MM.1S (cell line): ENCODE results near the gene ASXL1.

Source experiments
- DNase-seq: peaks from one replicate; pipeline ENCODE4 v3.0.0-alpha.2; 2015
- H2AFZ ChIP-seq: fragments of 300-600 bp; sonication (generic); 2 replicates; pipeline ENCODE4 v1.6.0; 2016; ENCODE audit warnings: antibody characterized with exemption, low read length
- H3F3A ChIP-seq: fragments of 300-600 bp; sonication (generic); 2 replicates; pipeline ENCODE4 v1.6.1; 2016; ENCODE audit warnings: mild to moderate bottlenecking, antibody characterized with exemption, low read length, moderate library complexity, mixed read lengths; ENCODE audit not compliant: insufficient read depth
- H3K27ac ChIP-seq: fragments of 300-600 bp; sonication (generic); 2 replicates; pipeline ENCODE4 v1.5.1; 2016; ENCODE audit warnings: mild to moderate bottlenecking, low read length
- H3K27me3 ChIP-seq: fragments of 300-600 bp; sonication (generic); replicated peaks from 2 replicates; pipeline ENCODE4 v1.6.0; 2016; ENCODE audit warnings: low read length; ENCODE audit not compliant: insufficient read depth
- H3K36me3 ChIP-seq: fragments of 300-600 bp; sonication (generic); replicated peaks from 2 replicates; pipeline ENCODE4 v1.6.1; 2016; ENCODE audit warnings: mild to moderate bottlenecking, low read length, mixed read lengths; ENCODE audit not compliant: insufficient read depth
- H3K4me1 ChIP-seq: fragments of 300-600 bp; sonication (generic); 2 replicates; pipeline ENCODE4 v1.6.1; 2016; ENCODE audit warnings: low read length, mixed read lengths
- H3K4me2 ChIP-seq: fragments of 300-600 bp; sonication (generic); 2 replicates; pipeline ENCODE4 v1.6.0; 2016; ENCODE audit warnings: low read depth, low read length
- H3K4me3 ChIP-seq: fragments of 300-600 bp; sonication (generic); 2 replicates; pipeline ENCODE4 v1.5.1; 2016; ENCODE audit warnings: low read length, mixed read lengths
- H3K79me2 ChIP-seq: fragments of 300-600 bp; sonication (generic); 2 replicates; pipeline ENCODE4 v1.6.1; 2016; ENCODE audit warnings: mixed run types, low read length, mixed read lengths
- H3K9ac ChIP-seq: fragments of 300-600 bp; sonication (generic); 2 replicates; pipeline ENCODE4 v1.6.1; 2016; ENCODE audit warnings: low read length, mixed read lengths
- H3K9me2 ChIP-seq: fragments of 300-600 bp; sonication (generic); replicated peaks from 2 replicates; pipeline ENCODE4 v1.6.1; 2016; ENCODE audit warnings: mild to moderate bottlenecking, low read length, mixed read lengths; ENCODE audit not compliant: insufficient read depth
- H3K9me3 ChIP-seq: fragments of 300-600 bp; sonication (generic); replicated peaks from 2 replicates; pipeline ENCODE4 v1.6.1; 2016; ENCODE audit warnings: mild to moderate bottlenecking, low read length, mixed read lengths; ENCODE audit not compliant: insufficient read depth
- H4K20me1 ChIP-seq: fragments of 300-600 bp; sonication (generic); 2 replicates; pipeline ENCODE4 v1.6.1; 2016; ENCODE audit warnings: mild to moderate bottlenecking, low read length, moderate library complexity, mixed read lengths; ENCODE audit not compliant: insufficient read depth
- CTCF ChIP-seq: fragments of 300-600 bp; sonication (generic); IDR thresholded peaks from 2 replicates; pipeline ENCODE4 v1.5.1; 2016; ENCODE audit warnings: antibody characterized with exemption, low read length, mixed read lengths
- EZH2 ChIP-seq: fragments of 300-600 bp; sonication (generic); optimal IDR thresholded peaks from 2 replicates; pipeline ENCODE3; 2017; ENCODE audit warnings: low read depth, mild to moderate bottlenecking, antibody characterized with exemption, low read length, mixed read lengths
- EZH2phosphoT487 ChIP-seq: fragments of 300-600 bp; sonication (generic); IDR thresholded peaks from 2 replicates; pipeline ENCODE4 v1.6.1; 2018; ENCODE audit warnings: antibody characterized with exemption, low read length

Gene ASXL1

GRCh38 chr20:32484225-32484957 lies 126.3 kb downstream of the ASXL1 start:
- TF ChIP-seq CTCF, result no peak
- TF ChIP-seq EZH2, result no peak
- peak overlapping the region; percentile 93 for H2AFZ ChIP-seq
- H3K4me1 ChIP-seq, result peaks cover 6% of the 10 kb centered on the region; the same call in 1 of the 2 replicates
- peak overlapping the region; percentile 48; the same call in 1 of the 2 replicates for H3K27ac ChIP-seq
- peak overlapping the region; percentile 79 for H3K4me3 ChIP-seq
- peak overlapping the region; percentile 64 for H3K9ac ChIP-seq
- no peaks in the 10 kb centered on the region for H3K79me2 ChIP-seq
- no peak for DNase-seq
- no peaks in the 10 kb centered on the region for H3K36me3 ChIP-seq
- H3K9me2 ChIP-seq, result no peaks in the 10 kb centered on the region
- H3K27me3 ChIP-seq, result no peaks in the 10 kb centered on the region
- peaks cover 12% of the 10 kb centered on the region for H3F3A ChIP-seq
- peak overlapping the region; percentile 96 for H3K4me2 ChIP-seq
- H3K9me3 ChIP-seq, result no peaks in the 10 kb centered on the region
- no peaks in the 10 kb centered on the region for H4K20me1 ChIP-seq

DNA sequence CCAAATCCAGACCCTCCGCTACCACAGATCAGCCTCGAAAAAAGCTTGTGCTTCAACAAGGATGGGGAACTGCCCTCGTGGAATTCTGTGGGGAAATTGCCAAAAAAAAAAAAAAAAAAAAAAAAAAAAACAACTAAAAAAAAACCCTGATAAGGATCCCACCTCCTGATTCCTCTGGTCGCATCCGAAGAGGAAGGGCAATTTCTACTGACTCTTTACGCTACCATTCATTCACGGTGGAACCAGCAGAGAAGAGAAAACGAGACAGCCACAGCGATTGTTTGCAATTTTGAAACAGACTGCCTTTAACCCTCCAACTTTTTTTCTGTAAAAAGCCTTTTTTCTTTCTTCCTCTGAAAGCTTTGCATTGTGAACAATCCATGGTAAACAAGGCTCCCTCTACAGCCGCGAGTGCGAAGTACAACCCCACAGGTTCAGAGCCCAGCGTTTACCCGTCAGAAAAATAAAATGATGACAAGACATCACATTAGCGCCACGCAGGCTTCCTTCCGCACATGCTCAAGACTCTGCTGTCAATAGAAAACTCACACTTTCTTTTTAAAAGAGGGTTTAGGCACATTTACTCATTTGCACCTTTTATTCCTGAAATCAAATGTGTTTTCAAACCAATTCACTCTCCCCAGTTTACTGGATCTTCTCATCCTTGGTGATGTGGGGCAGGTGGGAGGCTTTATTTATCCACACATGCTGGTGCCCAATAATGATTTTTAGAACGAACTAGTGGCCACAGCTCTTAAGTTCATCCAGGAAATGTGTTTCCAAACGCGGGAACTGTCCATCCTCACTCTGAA lies 127.0 kb downstream of the ASXL1 start:
- H3K36me3 ChIP-seq, result no peaks in the 10 kb centered on the region
- TF ChIP-seq CTCF (peak; percentile 81), EZH2phosphoT487 (no peak), EZH2 (no peak)
- H3K9ac ChIP-seq, result peak overlapping the region; percentile 64; the same call in 1 of the 2 replicates
- H3K27ac ChIP-seq, result peak overlapping the region; percentile 48; the same call in 1 of the 2 replicates
- H3K4me3 ChIP-seq, result peak overlapping the region; percentile 79
- no peaks in the 10 kb centered on the region for H3K9me3 ChIP-seq
- no peaks in the 10 kb centered on the region for H3K27me3 ChIP-seq
- peaks cover 12% of the 10 kb centered on the region for H3F3A ChIP-seq
- H3K9me2 ChIP-seq, result no peaks in the 10 kb centered on the region
- peak; percentile 92 for DNase-seq
- H3K4me1 ChIP-seq, result peaks cover 6% of the 10 kb centered on the region; the same call in 1 of the 2 replicates
- peak overlapping the region; percentile 96 for H3K4me2 ChIP-seq
- H2AFZ ChIP-seq, result peak overlapping the region; percentile 93
- H3K79me2 ChIP-seq, result no peaks in the 10 kb centered on the region
- H4K20me1 ChIP-seq, result no peaks in the 10 kb centered on the region

- H3K9ac ChIP-seq, result no peak overlapping the region
- no peaks in the 10 kb centered on the region for H4K20me1 ChIP-seq
- no peaks in the 10 kb centered on the region for H3K27me3 ChIP-seq
- TF ChIP-seq EZH2phosphoT487, result no peak
- TF ChIP-seq CTCF, result no peak
- no peak for TF ChIP-seq EZH2
- no peaks in the 10 kb centered on the region for H3K9me3 ChIP-seq
- peak overlapping the region; percentile 96 for H3K4me2 ChIP-seq
- H3K79me2 ChIP-seq, result no peaks in the 10 kb centered on the region
- DNase-seq, result no peak
- H3K4me1 ChIP-seq, result peaks cover 6% of the 10 kb centered on the region; the same call in 1 of the 2 replicates
- no peak overlapping the region for H3K27ac ChIP-seq
- H3K9me2 ChIP-seq, result no peaks in the 10 kb centered on the region
- no peaks in the 10 kb centered on the region for H3K36me3 ChIP-seq
- H3F3A ChIP-seq, result peaks cover 12% of the 10 kb centered on the region
- H3K4me3 ChIP-seq, result no peak overlapping the region
- peak overlapping the region; percentile 39; the same call in 1 of the 2 replicates for H2AFZ ChIP-seq
Measured at GRCh38 chr20:32485770-32486478, 127.8 kb downstream of the ASXL1 start.
